Lower lobe of right lung (tissue), 2 donors: ENCODE data around the gene SPAG7. TPM values are rescaled to one million over a fixed set of nuclear protein-coding genes. Genes with fewer than 3 reads are reported as not detected.
A peak's percentile ranks its signal among the peaks of the same experiment; 100 is the strongest.

Source experiments
- ATAC-seq, 2 donors: fragments of 200-7000 bp; cut with Tn5 transposase; one replicate each; pipeline ENCODE4 v1.9.1; 2020 to 2022; ENCODE audit warnings: mild to moderate bottlenecking in 2 of 2, moderate library complexity in 2 of 2
- DNase-seq: peaks from one replicate; pipeline ENCODE4 v3.0.0-alpha.2; 2020
- H3K27ac ChIP-seq: fragments of 200-600 bp; one replicate; pipeline ENCODE4 v1.8.0; 2022
- H3K27me3 ChIP-seq: fragments of 200-600 bp; one replicate; pipeline ENCODE4 v1.8.0; 2022; ENCODE audit warnings: low read depth
- H3K36me3 ChIP-seq: fragments of 200-600 bp; one replicate; pipeline ENCODE4 v1.8.0; 2022; ENCODE audit warnings: mild to moderate bottlenecking
- H3K4me1 ChIP-seq: fragments of 200-600 bp; one replicate; pipeline ENCODE4 v1.8.0; 2022
- H3K4me3 ChIP-seq: fragments of 200-600 bp; one replicate; pipeline ENCODE4 v1.8.0; 2022; ENCODE audit warnings: mild to moderate bottlenecking
- H3K9me3 ChIP-seq: fragments of 200-600 bp; one replicate; pipeline ENCODE4 v1.8.0; 2022
- CTCF ChIP-seq: fragments of 200-600 bp; IDR thresholded peaks from one replicate; pipeline ENCODE4 v1.8.0; 2022; ENCODE audit warnings: antibody characterized with exemption, mild to moderate bottlenecking
- intact Hi-C: fragments of 100-400 bp; cut with DNase I; formaldehyde crosslinking; loops from one replicate; pipeline ENCODE4 v1.11.0; 2022
- total RNA-seq: library from RNA; stranded (reverse); fragmentation: NEBNext Ultra II Directional; extraction: Animal tissue kit (Norgen Biotek cat#: 25700); gene quantifications from one replicate; pipeline ENCODE4 v1.2.1, GENCODE V29; 2021
- donor health status: DM: no; HTN: yes; CAD: no; lungs with severe emphysema.

Gene SPAG7
- total RNA-seq, 1 donor from 2014 or later = 56.3 TPM

- no peak for ATAC-seq
- intact Hi-C loops = no loop called here
- Histone ChIP-seq H3K4me1 (peaks cover 6% of the 10 kb centered on the region), H3K36me3 (peaks cover 33% of the 10 kb centered on the region), H3K27me3 (no peaks in the 10 kb centered on the region), H3K27ac (no peak overlapping the region), H3K4me3 (no peak overlapping the region), H3K9me3 (no peaks in the 10 kb centered on the region)
- no peak for TF ChIP-seq CTCF
- no peak for DNase-seq
Observed at GRCh38 chr17:4958102-4958501, 9.5 kb downstream of the SPAG7 start.

GRCh38 chr17:4956493-4957061 lies 11.0 kb downstream of the SPAG7 start:
- intact Hi-C loops = no loop called here

GRCh38 chr17:4955091-4955490 lies 12.5 kb downstream of the SPAG7 start:
- intact Hi-C loops = no loop called here
- Histone ChIP-seq H3K27me3 (no peaks in the 10 kb centered on the region), H3K27ac (no peak overlapping the region), H3K4me3 (no peak overlapping the region), H3K36me3 (peaks cover 24% of the 10 kb centered on the region), H3K9me3 (no peaks in the 10 kb centered on the region), H3K4me1 (peaks cover 18% of the 10 kb centered on the region)
- no peak for TF ChIP-seq CTCF
- ATAC-seq (no peak), DNase-seq (no peak)

More at GRCh38 chr17:4956493-4957061, 11.0 kb downstream of the SPAG7 start:
- ATAC-seq = peak in 1 of 2 donors; percentile 7
- TF ChIP-seq CTCF = peak; percentile 34
- no peaks in the 10 kb centered on the region for H3K27me3 ChIP-seq
- H3K27ac ChIP-seq = no peak overlapping the region
- no peaks in the 10 kb centered on the region for H3K9me3 ChIP-seq
- peaks cover 33% of the 10 kb centered on the region for H3K36me3 ChIP-seq
- no peak overlapping the region for H3K4me3 ChIP-seq
- no peak for DNase-seq
- peaks cover 6% of the 10 kb centered on the region for H3K4me1 ChIP-seq

GRCh38 chr17:4953451-4953961 lies 14.1 kb downstream of the SPAG7 start:
- intact Hi-C loops = no loop called here
- H3K4me1 ChIP-seq = peaks cover 18% of the 10 kb centered on the region
- H3K27me3 ChIP-seq = no peaks in the 10 kb centered on the region
- no peaks in the 10 kb centered on the region for H3K9me3 ChIP-seq
- no peak overlapping the region for H3K4me3 ChIP-seq
- no peak for TF ChIP-seq CTCF
- no peak for ATAC-seq
- peaks cover 10% of the 10 kb centered on the region for H3K36me3 ChIP-seq
- no peak overlapping the region for H3K27ac ChIP-seq
- DNase-seq = no peak

GRCh38 chr17:4951486-4951885 lies 16.1 kb downstream of the SPAG7 start:
- no peak for TF ChIP-seq CTCF
- DNase-seq (no peak), ATAC-seq (no peak)
- H3K36me3 ChIP-seq = peaks cover 3% of the 10 kb centered on the region
- H3K4me3 ChIP-seq = no peak overlapping the region
- H3K27me3 ChIP-seq = no peaks in the 10 kb centered on the region
- H3K27ac ChIP-seq = no peak overlapping the region
- peaks cover 22% of the 10 kb centered on the region for H3K4me1 ChIP-seq
- no peaks in the 10 kb centered on the region for H3K9me3 ChIP-seq
- intact Hi-C loops = no loop called here
